HUES48 (cell line): ENCODE results near the gene LSAMP.
"Not testable (repeated sequence)": the region's sequence is repeated elsewhere in the genome, so short reads cannot be mapped to it uniquely, and the experiment has no call there.

Experiments used
- H3K27ac ChIP-seq: one replicate; pipeline ENCODE4 v1.7.0; 2013; ENCODE audit warnings: low read depth, low read length, inconsistent platforms
- H3K27me3 ChIP-seq: 2 replicates; pipeline ENCODE4 v1.6.1; 2013; ENCODE audit warnings: mild to moderate bottlenecking, low read length; ENCODE audit not compliant: control insufficient read depth, insufficient read depth
- H3K36me3 ChIP-seq: 2 replicates; pipeline ENCODE4 v1.6.1; 2013; ENCODE audit warnings: low read length; ENCODE audit not compliant: control insufficient read depth, insufficient read depth
- H3K4me1 ChIP-seq: 2 replicates; pipeline ENCODE4 v1.6.1; 2013; ENCODE audit warnings: mild to moderate bottlenecking, low read length; ENCODE audit not compliant: control insufficient read depth, insufficient read depth
- H3K4me3 ChIP-seq: 2 replicates; pipeline ENCODE4 v1.5.1; 2013; ENCODE audit warnings: mild to moderate bottlenecking, low read depth, low read length
- H3K9ac ChIP-seq: 2 replicates; pipeline ENCODE4 v1.6.1; 2013; ENCODE audit warnings: mild to moderate bottlenecking, low read depth, low read length, moderate library complexity
- H3K9me3 ChIP-seq: 2 replicates; pipeline ENCODE4 v1.6.1; 2013; ENCODE audit warnings: low read length; ENCODE audit not compliant: control insufficient read depth, insufficient read depth

Gene LSAMP

DNA sequence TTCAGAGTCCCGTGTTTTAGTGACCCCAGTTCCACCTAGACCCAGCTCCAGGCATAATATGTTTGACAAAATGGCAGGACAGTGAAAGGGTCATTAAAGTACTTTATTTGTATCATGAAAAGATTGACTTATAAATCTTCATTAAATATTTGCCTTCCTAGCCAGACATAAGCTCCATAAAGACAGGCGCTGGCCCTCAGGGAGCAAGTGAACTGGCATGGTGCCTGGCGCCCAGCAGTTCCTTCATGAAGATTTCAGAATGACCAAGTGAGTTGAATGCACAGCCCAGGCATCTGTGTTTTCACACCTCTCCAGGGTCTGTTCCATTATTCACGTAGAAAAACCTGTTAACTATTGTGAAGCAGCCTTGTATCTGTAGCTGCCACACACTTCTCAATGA lies 655.8 kb downstream of the LSAMP start:
- Histone ChIP-seq H3K9ac (no peak overlapping the region), H3K27me3 (no peaks in the 10 kb centered on the region), H3K4me3 (no peak overlapping the region), H3K36me3 (no peaks in the 10 kb centered on the region), H3K9me3 (no peaks in the 10 kb centered on the region), H3K27ac (no peak overlapping the region), H3K4me1 (peaks cover 11% of the 10 kb centered on the region)

DNA sequence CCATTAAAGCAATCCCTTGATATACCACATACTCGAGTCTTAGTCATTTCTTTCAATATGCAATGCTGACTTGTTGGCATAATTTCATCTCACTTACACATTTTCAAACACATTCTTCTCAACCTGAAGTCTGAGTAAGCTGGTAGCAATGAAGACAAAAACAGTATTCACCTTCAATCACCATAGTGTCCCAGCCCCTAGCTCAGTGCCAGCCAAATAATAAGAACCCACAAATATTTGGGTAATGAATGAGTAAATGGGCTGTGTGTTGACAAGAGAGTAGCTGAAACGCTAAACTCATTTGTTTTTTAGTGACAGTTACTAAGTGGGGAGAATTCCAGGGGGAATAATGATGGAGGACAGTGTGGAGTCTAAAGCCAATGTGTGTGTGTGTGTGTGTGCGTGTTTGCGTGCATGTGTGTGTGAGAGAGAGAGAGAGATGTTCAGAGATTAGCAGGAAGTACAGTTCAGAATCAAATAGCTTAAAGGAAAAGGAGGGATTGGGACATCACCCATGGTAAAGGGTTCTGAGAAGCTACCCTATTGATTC lies 656.3 kb downstream of the LSAMP start:
- Histone ChIP-seq H3K36me3 (no peaks in the 10 kb centered on the region), H3K4me3 (no peak overlapping the region), H3K9me3 (no peaks in the 10 kb centered on the region), H3K4me1 (peaks cover 11% of the 10 kb centered on the region), H3K27me3 (no peaks in the 10 kb centered on the region), H3K27ac (no peak overlapping the region), H3K9ac (no peak overlapping the region)

- Histone ChIP-seq H3K36me3 (no peaks in the 10 kb centered on the region), H3K27me3 (no peaks in the 10 kb centered on the region), H3K27ac (no peak overlapping the region), H3K4me3 (no peak overlapping the region), H3K9me3 (no peaks in the 10 kb centered on the region), H3K9ac (no peak overlapping the region), H3K4me1 (peaks cover 11% of the 10 kb centered on the region)
Measured at GRCh38 chr3:115787818-115788217, 657.5 kb downstream of the LSAMP start.

- Histone ChIP-seq H3K36me3 (no peaks in the 10 kb centered on the region), H3K27ac (peak overlapping the region; percentile 15), H3K9ac (no peak overlapping the region), H3K4me3 (no peak overlapping the region), H3K9me3 (no peaks in the 10 kb centered on the region), H3K4me1 (peaks cover 11% of the 10 kb centered on the region), H3K27me3 (no peaks in the 10 kb centered on the region)
Measured at GRCh38 chr3:115785782-115786181, 659.5 kb downstream of the LSAMP start.

DNA sequence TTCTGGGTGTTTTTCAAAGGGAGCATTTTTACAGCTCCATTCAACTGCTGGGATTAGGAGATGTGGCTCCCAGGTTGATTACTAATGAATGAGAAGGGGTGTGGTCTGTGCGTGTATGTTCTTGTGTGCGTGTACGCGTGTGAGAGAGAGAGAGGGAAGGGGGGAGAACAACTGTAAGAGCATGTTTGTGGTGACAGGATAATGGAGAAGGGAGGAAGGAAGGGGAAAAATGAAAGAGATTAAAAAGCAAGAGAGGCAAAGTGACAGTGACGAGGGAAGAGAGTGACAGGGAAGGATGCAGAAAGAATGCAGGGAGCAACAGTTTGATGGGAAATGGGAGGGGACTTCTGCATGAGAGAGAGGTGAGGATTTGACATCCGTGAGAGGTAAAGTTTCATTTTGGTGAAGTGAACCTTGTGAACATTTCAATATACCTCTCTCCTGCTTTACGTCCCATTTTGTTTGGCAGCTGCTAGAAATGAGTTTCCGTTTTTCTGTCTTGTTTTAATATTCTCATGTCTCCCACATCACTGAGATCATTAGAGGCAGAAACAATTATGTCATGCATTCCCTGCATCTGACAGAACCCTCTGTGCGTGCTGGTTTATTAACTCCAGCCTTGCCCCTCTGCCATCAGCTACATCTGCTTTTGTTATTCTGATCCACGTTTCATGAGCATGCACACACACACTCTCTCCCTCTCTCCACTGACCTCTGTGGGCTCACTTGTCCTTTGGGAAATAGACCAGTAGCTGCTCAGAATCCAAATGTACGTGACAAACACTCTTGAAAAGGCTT lies 660.3 kb downstream of the LSAMP start:
- Histone ChIP-seq H3K27ac (peak overlapping the region; percentile 30), H3K9ac (no peak overlapping the region; the same call in 1 of the 2 replicates), H3K36me3 (no peaks in the 10 kb centered on the region), H3K4me3 (peak overlapping the region; percentile 84), H3K27me3 (no peaks in the 10 kb centered on the region), H3K9me3 (no peaks in the 10 kb centered on the region), H3K4me1 (peaks cover 11% of the 10 kb centered on the region)

GRCh38 chr3:115783938-115784738 lies 661.1 kb downstream of the LSAMP start:
- H3K27ac ChIP-seq, result peak overlapping the region; percentile 93

GRCh38 chr3:115783426-115783825 lies 661.9 kb downstream of the LSAMP start:
- H3K9me3 ChIP-seq, H3K36me3 ChIP-seq, H3K9ac ChIP-seq, H3K27ac ChIP-seq, H3K27me3 ChIP-seq: not testable (repeated sequence)
- Histone ChIP-seq H3K4me3 (peak overlapping the region; percentile 84), H3K4me1 (peaks cover 11% of the 10 kb centered on the region)

More at GRCh38 chr3:115783938-115784738, 661.1 kb downstream of the LSAMP start:
- Histone ChIP-seq H3K9ac (no peak overlapping the region; the same call in 1 of the 2 replicates), H3K36me3 (no peaks in the 10 kb centered on the region), H3K27me3 (no peaks in the 10 kb centered on the region), H3K4me3 (peak overlapping the region; percentile 84), H3K9me3 (no peaks in the 10 kb centered on the region), H3K4me1 (peaks cover 11% of the 10 kb centered on the region)

DNA sequence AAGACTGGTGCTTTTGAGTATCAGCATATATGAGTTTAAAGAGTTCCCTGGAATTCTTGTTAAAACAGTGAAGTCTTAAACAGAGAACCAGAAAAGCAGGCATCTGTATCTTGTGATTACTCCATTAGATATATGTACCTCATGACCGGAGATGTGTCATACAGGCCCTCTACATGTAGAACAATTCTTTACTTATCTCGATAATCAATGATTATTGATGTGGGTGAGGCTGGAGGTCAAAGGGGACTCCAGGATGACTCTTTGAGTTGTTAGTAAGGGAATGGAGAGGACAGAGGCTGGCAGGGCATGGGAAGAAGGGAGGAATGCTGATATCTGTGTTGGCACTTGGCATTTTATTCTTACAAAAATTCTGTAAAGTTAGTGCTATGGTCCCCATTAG lies 666.3 kb downstream of the LSAMP start:
- no peak overlapping the region for H3K9ac ChIP-seq
- no peaks in the 10 kb centered on the region for H3K9me3 ChIP-seq
- H3K4me1 ChIP-seq, result no peaks in the 10 kb centered on the region
- no peaks in the 10 kb centered on the region for H3K27me3 ChIP-seq
- no peak overlapping the region for H3K4me3 ChIP-seq
- no peak overlapping the region for H3K27ac ChIP-seq
- H3K36me3 ChIP-seq, result no peaks in the 10 kb centered on the region

DNA sequence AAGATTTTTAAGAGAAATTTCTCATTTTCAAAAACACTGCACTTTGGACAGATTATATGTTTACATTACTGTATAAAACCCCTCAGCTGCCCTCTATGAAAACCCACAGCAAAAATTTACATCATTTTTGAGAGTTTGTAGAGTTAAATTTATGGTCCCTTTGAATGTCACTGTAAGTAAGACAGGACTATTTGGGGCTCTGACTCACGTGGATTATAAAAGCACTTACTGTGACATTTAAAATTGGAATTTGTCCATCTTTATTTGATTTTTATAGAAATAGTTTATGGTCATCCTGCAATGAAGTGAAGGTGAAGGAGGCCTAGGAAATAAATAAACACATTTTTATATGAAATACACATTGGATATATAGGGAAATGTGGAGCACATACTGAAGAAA lies 672.3 kb downstream of the LSAMP start:
- Histone ChIP-seq H3K4me1 (no peaks in the 10 kb centered on the region), H3K36me3 (no peaks in the 10 kb centered on the region), H3K4me3 (no peak overlapping the region), H3K27me3 (no peaks in the 10 kb centered on the region), H3K9ac (no peak overlapping the region), H3K9me3 (no peaks in the 10 kb centered on the region), H3K27ac (no peak overlapping the region)

DNA sequence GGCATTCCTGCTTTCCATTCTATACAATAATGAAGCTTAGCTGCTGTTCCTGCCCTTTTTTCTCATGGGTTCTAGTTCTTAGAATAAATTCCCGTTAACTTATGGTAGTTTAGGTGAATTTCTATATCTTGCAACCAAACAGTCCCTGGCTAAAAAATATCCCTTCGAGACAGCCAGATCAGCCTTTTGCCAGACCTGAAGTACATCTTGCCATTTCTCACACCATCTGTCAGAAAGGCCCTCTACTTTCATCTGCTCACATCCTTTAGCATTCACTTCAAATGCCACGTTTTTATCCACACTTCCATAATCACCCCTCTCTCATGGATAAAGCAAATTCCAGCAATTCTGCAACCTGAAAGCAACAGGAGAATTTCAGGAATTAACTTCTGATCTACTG lies 676.6 kb downstream of the LSAMP start:
- peaks cover 17% of the 10 kb centered on the region for H3K4me1 ChIP-seq
- H3K36me3 ChIP-seq, result no peaks in the 10 kb centered on the region
- H3K9ac ChIP-seq, result no peak overlapping the region

More for the DNA sequence above, 676.6 kb downstream of the LSAMP start:
- Histone ChIP-seq H3K9me3 (no peaks in the 10 kb centered on the region), H3K27ac (no peak overlapping the region), H3K4me3 (no peak overlapping the region), H3K27me3 (no peaks in the 10 kb centered on the region)
